ENCODE results near the gene SS18L1.

- no peak for TF ChIP-seq CTCF (IDR thresholded peaks at IDR 0.05; ENCODE audit: insufficient read depth, low read length, poor library complexity, severe bottlenecking)
- no peak for TF ChIP-seq EZH2phosphoT487 (conservative IDR thresholded peaks at IDR 0.05; ENCODE audit: low read length)
These were observed 52.7 kb downstream of the SS18L1 start for GRCh38 chr20:62196286-62196685.

Measured in SU-DHL-6 (cell line).